Stimulated activated CD4-positive, alpha-beta T cell treated with anti-CD3 and anti-CD28 coated beads, Interleukin-4, amount 100 ng/mL, for 48 hours (primary cell): ENCODE results near the gene CABP5.
"Not testable (repeated sequence)": the region's sequence is repeated elsewhere in the genome, so short reads cannot be mapped to it uniquely, and the experiment has no call there.

Experiments used
- DNase-seq, 2 donors: peaks; one replicate each; pipeline ENCODE4 v3.0.0-alpha.2; 2020; ENCODE audit warnings: low read depth in 2 of 2

CABP5 gene

GRCh38 chr19:48043675-48044258 is at the start of gene CABP5:
TSS of gene CABP5 (minus strand) at chr19:48044079. CDS start at chr19:48043922, 157 bp downstream.
- no peak for DNase-seq

DNA sequence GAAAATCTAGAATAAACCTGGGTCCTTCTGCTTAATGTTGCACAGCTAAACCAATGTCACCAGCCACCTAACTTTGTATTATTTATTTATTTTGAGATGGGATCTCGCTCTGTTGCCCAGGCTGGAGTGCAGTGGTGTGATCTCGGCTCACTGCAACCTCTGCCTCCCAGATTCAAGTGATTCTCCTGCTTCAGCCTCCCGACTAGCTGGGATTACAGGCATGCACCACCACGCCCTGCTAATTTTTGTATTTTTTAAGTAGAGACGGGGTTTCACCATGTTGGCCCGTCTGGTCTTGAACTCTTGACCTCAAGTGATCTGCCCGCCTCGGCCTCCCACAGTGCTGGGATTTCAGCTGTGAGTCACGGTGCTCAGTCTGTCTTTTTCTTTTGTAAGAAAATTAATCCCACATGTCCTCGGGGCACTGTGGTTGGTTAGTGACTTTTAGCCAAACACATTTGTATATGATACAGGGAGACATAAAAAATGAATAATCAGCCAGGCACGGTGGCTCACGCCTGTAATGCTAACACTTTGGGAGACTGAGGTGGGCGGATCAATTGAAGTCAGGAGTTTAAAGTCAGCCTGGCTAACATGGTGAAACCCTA is 47.3 kb upstream of the CABP5 start:
- not testable (repeated sequence) for DNase-seq

DNA sequence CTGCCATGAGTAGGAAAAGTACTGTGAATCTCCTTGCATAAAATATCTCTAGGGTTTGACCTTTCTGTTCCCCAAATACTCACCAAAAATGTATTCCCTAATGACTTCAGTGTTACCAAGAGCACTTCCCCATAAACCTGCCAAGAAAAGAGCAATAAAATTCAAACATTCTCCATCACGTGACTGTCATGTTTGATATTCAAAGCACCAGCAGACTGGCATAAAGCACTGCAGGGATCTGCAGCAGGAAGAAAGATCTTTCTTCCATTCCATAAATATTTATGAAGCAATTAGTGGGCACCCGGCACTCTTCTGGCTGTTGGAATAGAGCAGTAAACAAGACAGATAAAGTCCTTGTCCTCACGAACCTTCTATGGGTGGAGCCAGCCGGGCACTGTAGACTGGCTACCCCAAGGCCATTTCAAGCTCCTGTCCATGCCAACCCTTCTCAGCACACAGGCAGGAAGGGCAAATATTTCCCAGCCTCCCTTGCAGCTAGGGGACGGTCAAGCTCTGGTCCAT is 46.5 kb upstream of the CABP5 start:
- DNase-seq: no peak

DNA sequence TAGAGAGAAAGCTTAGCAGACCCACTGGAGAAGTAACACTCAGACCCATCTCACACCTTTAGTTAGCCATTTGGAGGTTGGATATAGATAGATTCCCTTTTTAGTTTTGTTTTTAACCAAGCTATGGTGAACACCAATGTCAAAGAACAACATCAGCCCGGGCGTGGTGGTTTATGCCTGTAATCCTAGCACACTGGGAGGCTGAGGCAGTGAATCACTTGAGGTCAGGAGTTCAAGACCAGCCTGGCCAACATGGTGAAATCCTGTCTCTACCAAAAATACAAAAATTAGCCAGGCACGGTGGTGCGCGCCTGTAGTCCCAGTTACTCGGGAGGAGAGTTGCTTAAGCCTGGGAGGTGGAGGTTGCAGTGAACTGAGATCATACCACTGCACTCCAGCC is 45.1 kb upstream of the CABP5 start:
- DNase-seq: not testable (repeated sequence)

DNA sequence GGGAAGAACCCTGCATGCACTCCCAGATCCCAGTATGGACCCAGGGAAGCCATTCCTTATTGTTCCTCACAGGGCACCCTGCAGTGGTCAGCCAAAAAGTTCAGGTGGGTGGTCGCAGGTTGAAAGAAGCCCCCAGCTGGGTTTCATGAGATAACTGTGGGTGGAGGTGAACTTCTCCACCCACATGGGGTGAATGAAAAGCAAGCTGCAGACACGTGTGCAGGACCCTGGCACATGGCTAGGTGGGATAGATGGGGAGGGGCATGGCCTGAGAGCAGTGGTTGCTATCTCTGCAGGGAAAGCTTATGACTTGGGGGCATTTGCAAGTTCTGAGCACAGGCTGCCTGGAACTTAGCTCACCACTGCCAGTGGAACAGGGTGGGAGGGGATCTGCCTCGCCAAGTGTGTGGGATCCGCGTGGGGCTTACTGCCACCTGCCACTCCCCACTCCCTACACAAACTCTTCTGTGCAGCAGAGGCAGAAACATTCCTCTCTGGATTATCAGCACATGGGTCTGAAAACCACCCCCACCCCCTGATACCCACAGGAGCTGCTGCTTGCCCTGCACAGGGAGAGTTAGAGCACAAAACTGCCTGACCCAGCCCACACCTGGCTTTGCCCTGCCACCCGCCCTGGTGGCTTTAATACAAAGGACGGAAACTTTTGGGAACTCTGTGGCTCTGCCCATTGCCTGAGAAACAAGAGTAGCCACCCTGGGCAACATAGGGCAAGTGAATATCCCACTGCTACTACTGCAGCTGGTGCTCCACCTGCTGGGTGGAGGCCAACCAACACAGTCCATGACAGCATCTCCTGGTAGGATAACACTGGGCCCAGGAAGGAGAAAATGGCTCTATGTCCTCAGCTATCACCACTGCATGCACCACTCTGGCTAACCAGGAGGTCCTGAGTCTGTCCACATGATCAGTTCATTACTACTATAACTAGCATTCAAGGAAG is 42.3 kb upstream of the CABP5 start:
- DNase-seq: no peak

DNA sequence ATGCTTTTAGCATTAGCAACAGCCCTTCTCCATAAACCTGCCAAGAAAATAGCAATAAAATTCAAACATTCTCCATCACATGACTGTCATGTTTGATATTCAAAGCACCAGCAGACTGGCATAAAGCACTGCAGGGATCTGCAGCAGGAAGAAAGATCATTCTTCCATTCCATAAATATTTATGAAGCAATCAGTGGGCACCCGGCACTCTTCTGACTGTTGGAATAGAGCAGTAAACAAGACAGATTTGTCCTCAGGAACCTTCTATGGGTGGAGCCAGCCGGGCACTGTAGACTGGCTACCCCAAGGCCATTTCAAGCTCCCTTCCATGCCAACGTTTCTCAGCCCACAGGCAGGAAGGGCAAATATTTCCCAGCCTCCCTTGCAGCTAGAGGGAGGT is 41.2 kb upstream of the CABP5 start:
- DNase-seq: no peak

DNA sequence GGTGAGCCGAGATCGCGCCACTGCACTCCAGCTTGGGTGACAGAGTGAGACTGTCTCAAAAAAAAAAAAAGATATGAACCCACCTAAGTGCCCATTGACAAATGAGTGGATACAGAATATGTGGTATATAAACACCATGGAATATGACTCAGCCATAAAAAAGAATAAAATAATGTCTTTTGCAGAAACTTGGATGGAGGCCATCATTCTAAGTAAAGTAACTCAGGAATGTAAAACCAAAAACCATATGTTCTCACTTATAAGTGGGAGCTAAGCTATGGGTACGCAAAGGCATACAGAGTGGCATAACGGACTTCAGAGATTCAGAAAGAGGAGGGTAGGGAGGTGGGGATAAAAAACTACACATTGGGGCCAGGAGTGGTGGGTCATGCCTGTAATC is 37.2 kb upstream of the CABP5 start:
- no peak for DNase-seq

GRCh38 chr19:48070177-48070769 is 26.4 kb upstream of the CABP5 start:
- DNase-seq: not testable (repeated sequence)

GRCh38 chr19:48069435-48069834 is 25.6 kb upstream of the CABP5 start:
- DNase-seq: no peak

- no peak for DNase-seq
Observed at GRCh38 chr19:48064509-48064908, 20.6 kb upstream of the CABP5 start.

GRCh38 chr19:48061401-48062344 is 17.8 kb upstream of the CABP5 start:
- DNase-seq: no peak

GRCh38 chr19:48060381-48060780 is 16.5 kb upstream of the CABP5 start:
- no peak for DNase-seq

GRCh38 chr19:48059331-48059730 is 15.5 kb upstream of the CABP5 start:
- no peak for DNase-seq

- no peak for DNase-seq
Observed at GRCh38 chr19:48053856-48054255, 10.0 kb upstream of the CABP5 start.

DNA sequence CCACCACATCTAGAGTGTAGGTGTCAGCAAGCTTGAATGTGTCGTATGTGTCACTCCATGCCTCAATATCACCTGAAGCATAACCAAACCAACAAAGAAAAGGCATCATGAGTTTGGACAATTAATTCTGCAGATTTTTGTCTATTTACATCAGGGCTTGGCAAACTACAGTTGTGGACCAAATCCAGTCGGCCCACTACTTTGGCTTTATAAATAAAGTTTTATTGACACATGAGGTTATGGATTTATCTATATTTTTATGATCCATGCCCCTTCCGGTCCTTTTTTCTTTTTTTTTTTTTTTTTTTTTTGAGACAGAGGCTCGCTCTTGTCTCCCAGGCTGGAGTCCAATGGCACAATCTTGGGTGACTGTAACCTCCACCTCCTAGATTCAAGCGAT is 9.2 kb upstream of the CABP5 start:
- DNase-seq: no peak

- no peak for DNase-seq
Observed at GRCh38 chr19:48051335-48052033, 7.6 kb upstream of the CABP5 start.

DNA sequence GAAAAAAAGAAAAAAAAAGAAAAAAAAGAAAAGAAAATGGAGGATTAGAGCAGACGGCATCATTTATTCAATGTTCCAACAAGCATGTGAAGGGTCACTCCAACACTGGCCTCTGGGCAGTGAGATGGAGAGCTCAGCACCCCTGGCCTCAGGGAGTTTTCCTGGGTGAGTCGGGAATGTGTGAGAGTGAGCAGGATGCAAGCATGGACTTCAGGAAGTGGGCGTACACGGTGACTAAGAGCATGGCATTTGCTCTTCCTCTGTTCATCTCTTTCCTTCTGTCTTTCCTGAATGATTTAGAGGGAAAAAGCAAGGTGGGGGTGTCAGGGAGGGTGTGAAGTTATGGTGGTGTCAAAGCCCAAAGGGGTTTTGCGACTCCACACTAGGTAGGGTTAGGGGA is 682 bp upstream of the CABP5 start:
- DNase-seq: no peak

GRCh38 chr19:48041877-48042580 is 1.9 kb downstream of the CABP5 start:
- no peak for DNase-seq

GRCh38 chr19:48036765-48037164 is 7.1 kb downstream of the CABP5 start:
- DNase-seq: no peak

DNA sequence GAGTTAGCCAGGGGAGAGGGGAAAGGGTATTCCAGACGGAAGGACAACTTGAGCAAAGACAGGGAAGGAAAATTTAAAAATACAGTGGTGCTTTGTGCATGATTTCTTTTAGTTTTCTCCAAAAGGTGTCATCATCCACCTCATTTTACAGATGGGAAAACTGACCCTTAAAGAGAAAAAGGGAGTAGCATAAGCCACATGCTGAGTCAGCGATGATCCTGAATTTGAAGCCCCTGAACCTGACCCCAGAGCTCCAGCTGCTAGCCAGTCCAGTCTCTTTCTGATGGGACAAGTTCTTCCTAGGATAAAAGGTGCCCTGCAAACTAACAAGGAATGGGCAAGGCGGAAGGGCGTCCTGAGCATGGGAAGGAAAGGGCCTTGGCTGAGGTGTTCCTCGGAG is 10.3 kb downstream of the CABP5 start:
- no peak for DNase-seq
